Right lobe of liver (tissue), 4 donors: ENCODE results near the gene BCR.

Experiments
- POLR2A ChIP-seq: fragments of 450-650 bp; IDR thresholded peaks from one replicate; pipeline ENCODE4 v1.6.1; 2017; ENCODE audit warnings: antibody characterized with exemption, mild to moderate bottlenecking
- TF ChIP-seq, protein P1 (sequence below), 4 donors: fragments of 200-600 bp in 3 of 4; fragments of 450-650 bp in 1 of 4; IDR thresholded peaks; one replicate each; pipeline versions ENCODE4 v1.5.1 to v1.8.0; 2016 to 2022; ENCODE audit warnings: antibody characterized with exemption in 4 of 4, mild to moderate bottlenecking in 2 of 4
- donor health status: DM: no; HTN: no; CAD: no.
- donor health status: DM: no; HTN: no; CAD: no.
- donor health status: DM: no; HTN: yes; CAD: no.

DNA sequence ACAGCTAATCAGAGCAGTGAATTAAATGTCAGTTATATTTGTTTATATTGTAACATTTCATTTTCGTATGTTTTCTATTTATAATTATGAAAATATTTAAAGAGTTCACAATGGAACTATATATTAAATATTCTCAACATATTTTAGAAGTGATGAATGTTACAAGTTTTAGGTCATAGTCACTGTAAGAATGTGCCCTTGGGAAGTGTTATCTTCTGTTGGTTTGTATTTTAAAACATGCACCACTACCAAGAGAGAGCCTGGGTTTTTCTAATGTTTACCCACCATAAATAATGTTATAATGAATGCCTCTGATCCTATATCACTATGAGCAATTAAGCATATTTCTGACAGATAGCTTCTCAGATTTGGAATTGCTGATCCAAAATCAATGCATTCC, 171.0 kb downstream of the BCR start:
- no peak for TF ChIP-seq POLR2A
- TF ChIP-seq, protein P1, sequence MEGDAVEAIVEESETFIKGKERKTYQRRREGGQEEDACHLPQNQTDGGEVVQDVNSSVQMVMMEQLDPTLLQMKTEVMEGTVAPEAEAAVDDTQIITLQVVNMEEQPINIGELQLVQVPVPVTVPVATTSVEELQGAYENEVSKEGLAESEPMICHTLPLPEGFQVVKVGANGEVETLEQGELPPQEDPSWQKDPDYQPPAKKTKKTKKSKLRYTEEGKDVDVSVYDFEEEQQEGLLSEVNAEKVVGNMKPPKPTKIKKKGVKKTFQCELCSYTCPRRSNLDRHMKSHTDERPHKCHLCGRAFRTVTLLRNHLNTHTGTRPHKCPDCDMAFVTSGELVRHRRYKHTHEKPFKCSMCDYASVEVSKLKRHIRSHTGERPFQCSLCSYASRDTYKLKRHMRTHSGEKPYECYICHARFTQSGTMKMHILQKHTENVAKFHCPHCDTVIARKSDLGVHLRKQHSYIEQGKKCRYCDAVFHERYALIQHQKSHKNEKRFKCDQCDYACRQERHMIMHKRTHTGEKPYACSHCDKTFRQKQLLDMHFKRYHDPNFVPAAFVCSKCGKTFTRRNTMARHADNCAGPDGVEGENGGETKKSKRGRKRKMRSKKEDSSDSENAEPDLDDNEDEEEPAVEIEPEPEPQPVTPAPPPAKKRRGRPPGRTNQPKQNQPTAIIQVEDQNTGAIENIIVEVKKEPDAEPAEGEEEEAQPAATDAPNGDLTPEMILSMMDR (IDR thresholded peaks at IDR 0.05) = no peak
